Loucy (cell line): Measurements from ENCODE around the gene ABCF3.
A peak's percentile ranks its signal among the peaks of the same experiment; 100 is the strongest.

ENCODE experiments used
- CTCF ChIP-seq: fragments of 200-600 bp; sonication (generic); conservative IDR thresholded peaks from 2 replicates; pipeline ENCODE4 v1.5.1; 2014; ENCODE audit warnings: mild to moderate bottlenecking, antibody characterized with exemption, low read length
- EZH2phosphoT487 ChIP-seq: fragments of 200-600 bp; IDR thresholded peaks from 2 replicates; pipeline ENCODE4 v1.6.1; 2018; ENCODE audit warnings: antibody characterized with exemption, mild to moderate bottlenecking, moderate library complexity, borderline replicate concordance

DNA sequence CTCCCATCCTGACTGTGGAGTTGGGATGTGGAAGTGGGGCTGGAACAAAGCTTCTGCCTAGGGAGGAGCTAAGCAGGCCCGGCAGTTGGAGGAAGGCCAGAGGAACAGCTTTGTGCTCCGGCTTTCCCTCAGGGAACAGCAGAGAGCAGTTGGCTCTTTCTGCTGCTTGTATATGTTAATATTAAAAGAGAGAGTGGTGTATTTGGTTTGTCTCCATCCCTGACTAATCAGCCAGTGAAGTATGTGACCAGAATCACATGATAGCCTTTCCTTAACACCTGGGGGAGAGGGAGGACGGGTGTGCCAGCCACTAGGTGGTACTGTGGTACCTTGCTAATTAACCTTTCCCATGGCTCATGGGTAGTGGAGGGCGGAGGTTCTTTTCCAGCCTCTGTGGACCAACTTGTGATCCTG, 40.9 kb upstream of the ABCF3 start:
- TF ChIP-seq CTCF (peak; percentile 63), EZH2phosphoT487 (no peak)
